Measurements from ENCODE around the gene NT5DC1.

NT5DC1 gene

GRCh38 chr6:116144605-116145004 lies 44.0 kb downstream of the NT5DC1 start:
- peak; percentile 90 for DNase-seq

GRCh38 chr6:116145803-116146675 lies 45.4 kb downstream of the NT5DC1 start:
- DNase-seq = no peak

- DNase-seq = no peak
Measured at GRCh38 chr6:116152620-116153019, 52.0 kb downstream of the NT5DC1 start.

- DNase-seq = no peak
Measured at GRCh38 chr6:116154887-116155286, 54.2 kb downstream of the NT5DC1 start.

GRCh38 chr6:116156405-116157326 lies 56.0 kb downstream of the NT5DC1 start:
- no peak for DNase-seq

- DNase-seq = no peak
Measured at GRCh38 chr6:116157391-116157790, 56.7 kb downstream of the NT5DC1 start.

GRCh38 chr6:116158641-116159040 lies 58.0 kb downstream of the NT5DC1 start:
- DNase-seq = peak; percentile 59

GRCh38 chr6:116159782-116160524 lies 59.3 kb downstream of the NT5DC1 start:
- DNase-seq = peak; percentile 87

GRCh38 chr6:116165596-116165995 lies 64.9 kb downstream of the NT5DC1 start:
- no peak for DNase-seq

GRCh38 chr6:116166369-116166768 lies 65.7 kb downstream of the NT5DC1 start:
- DNase-seq = no peak

GRCh38 chr6:116168148-116168547 lies 67.5 kb downstream of the NT5DC1 start:
- DNase-seq = no peak

- no peak for DNase-seq
Measured at GRCh38 chr6:116169880-116170279, 69.2 kb downstream of the NT5DC1 start.

- no peak for DNase-seq
Measured at GRCh38 chr6:116170358-116171057, 69.9 kb downstream of the NT5DC1 start.

GRCh38 chr6:116173928-116174327 lies 73.3 kb downstream of the NT5DC1 start:
- no peak for DNase-seq

- DNase-seq = no peak
Measured at GRCh38 chr6:116175344-116175743, 74.7 kb downstream of the NT5DC1 start.

GRCh38 chr6:116176596-116176995 lies 75.9 kb downstream of the NT5DC1 start:
- DNase-seq = no peak

GRCh38 chr6:116180375-116180774 lies 79.7 kb downstream of the NT5DC1 start:
- DNase-seq = no peak

- DNase-seq = no peak
Measured at GRCh38 chr6:116189472-116189871, 88.8 kb downstream of the NT5DC1 start.

GRCh38 chr6:116190550-116190949 lies 89.9 kb downstream of the NT5DC1 start:
- DNase-seq = peak; percentile 98

GRCh38 chr6:116191881-116192280 lies 91.2 kb downstream of the NT5DC1 start:
- no peak for DNase-seq

GRCh38 chr6:116192786-116193185 lies 92.1 kb downstream of the NT5DC1 start:
- no peak for DNase-seq

- DNase-seq = no peak
Measured at GRCh38 chr6:116196841-116197240, 96.2 kb downstream of the NT5DC1 start.

All from fibroblast of upper back skin (primary cell).